HepG2 (cell line): ENCODE results near the gene CHCHD3. TPM values are rescaled to one million over a fixed set of nuclear protein-coding genes. Genes with fewer than 3 reads are reported as not detected.

Experiments
- ATAC-seq: fragments of 200-7000 bp; cut with Tn5 transposase; 3 replicates; pipeline ENCODE4 v1.9.1; 2020; ENCODE audit warnings: mild to moderate bottlenecking, moderate library complexity
- BruUV-seq: library from RNA; stranded (reverse); fragments of 400-500 nt; replicated peaks from 2 replicates; lab custom pipeline; 2021; lab: Mats Ljungman, UMichigan
- CTCF ChIA-PET: fragments of 300-600 bp; formaldehyde crosslinking; extraction: SDS; loops from one replicate; lab custom pipeline; 2021; ENCODE audit warnings: low total read pairs, inconsistent platforms, low intra/inter-chr PET ratio; lab: Yijun Ruan, JAX
- POLR2A ChIA-PET: fragments of 350-600 bp; sonication (Branson Sonifier 250); formaldehyde crosslinking; loops from one replicate; lab custom pipeline; 2020; ENCODE audit warnings: antibody characterized with exemption, inconsistent platforms; lab: Yijun Ruan, JAX
- DNase-seq: peaks from one replicate; pipeline ENCODE4 v3.0.0-alpha.2; 2015; ENCODE audit warnings: low spot score
- FAIRE-seq: peaks from 3 replicates; lab custom pipeline; 2011; peaks lifted over from hg19 to GRCh38; lab: Jason Lieb, UNC
- H2AFZ ChIP-seq: one replicate; pipeline ENCODE4 v1.6.1; 2011; ENCODE audit warnings: low read length, inconsistent platforms
- H3K27ac ChIP-seq: fragments of 300-600 bp; 3 replicates; pipeline ENCODE4 v1.8.0; 2011; ENCODE audit warnings: mixed run types, mild to moderate bottlenecking, mixed read lengths, low read length, inconsistent platforms; ENCODE audit not compliant: insufficient read depth; ENCODE audit errors: extremely low read length
- H3K27me3 ChIP-seq, 2 experiments: fragments of 200-600 bp in 1 of 2; 2 replicates in 1 of 2; 3 replicates in 1 of 2; pipeline versions ENCODE4 v1.6.0 to v1.8.0; 2011; ENCODE audit warnings: low read length in 2 of 2, mild to moderate bottlenecking in 2 of 2, moderate library complexity in 2 of 2, inconsistent platforms in 1 of 2; ENCODE audit not compliant: insufficient read depth in 2 of 2, control insufficient read depth in 1 of 2
- H3K36me3 ChIP-seq, 2 experiments: fragments of 200-600 bp in 1 of 2; replicated peaks in 1 of 2; 2 replicates in 1 of 2; 3 replicates in 1 of 2; pipeline versions ENCODE4 v1.5.1 to v1.8.0; 2011; ENCODE audit warnings: low read length in 2 of 2, inconsistent platforms in 1 of 2; ENCODE audit not compliant: insufficient read depth in 2 of 2, control insufficient read depth in 1 of 2
- H3K4me1 ChIP-seq: 2 replicates; pipeline ENCODE4 v1.5.1; 2012; ENCODE audit warnings: low read length, inconsistent platforms; ENCODE audit not compliant: insufficient read depth
- H3K4me2 ChIP-seq: 2 replicates; pipeline ENCODE4 v1.6.0; 2011; ENCODE audit warnings: low read depth, low read length, inconsistent platforms
- H3K4me3 ChIP-seq, 3 experiments: fragments of 200-600 bp in 1 of 3; sonication (generic), shearing (Covaris generic) in 1 of 3; replicated peaks in 1 of 3; 2 replicates each; pipeline ENCODE4 v1.5.1; 2011 to 2016; ENCODE audit warnings: low read length in 3 of 3, inconsistent platforms in 2 of 3, low read depth in 2 of 3, mild to moderate bottlenecking in 2 of 3, control low read depth in 1 of 3, mixed read lengths in 1 of 3; ENCODE audit not compliant: insufficient read depth in 1 of 3
- H3K79me2 ChIP-seq: one replicate; pipeline ENCODE4 v1.6.1; 2011; ENCODE audit warnings: low read length, inconsistent platforms; ENCODE audit not compliant: insufficient read depth
- H3K9ac ChIP-seq: 2 replicates; pipeline ENCODE4 v1.6.0; 2011; ENCODE audit warnings: mild to moderate bottlenecking, low read depth, low read length, inconsistent platforms; ENCODE audit not compliant: insufficient read depth
- H3K9me3 ChIP-seq: 2 replicates; pipeline ENCODE4 v1.5.1; 2012; ENCODE audit warnings: mild to moderate bottlenecking, low read length
- H4K20me1 ChIP-seq: 2 replicates; pipeline ENCODE4 v1.6.0; 2011; ENCODE audit warnings: inconsistent platforms, mild to moderate bottlenecking, low read length, moderate library complexity; ENCODE audit not compliant: insufficient read depth
- ATF5 ChIP-seq: sonication (generic); formaldehyde crosslinking; IDR thresholded peaks from 2 replicates; pipeline ENCODE4 v1.4.0; 2020; ENCODE audit warnings: mild to moderate bottlenecking, low read depth, missing genetic modification reagents
- HMGA1 ChIP-seq: sonication (generic); formaldehyde crosslinking; conservative IDR thresholded peaks from 2 replicates; pipeline ENCODE4 v1.4.0; 2020; ENCODE audit warnings: missing genetic modification reagents
- HNRNPUL1 ChIP-seq: fragments of 200-400 bp; formaldehyde crosslinking; IDR thresholded peaks from 2 replicates; pipeline ENCODE4 v1.6.1; 2017; ENCODE audit warnings: low read depth, mild to moderate bottlenecking, low read length, moderate library complexity
- JUNB ChIP-seq: sonication (generic); formaldehyde crosslinking; IDR thresholded peaks from 2 replicates; pipeline ENCODE4 v1.8.0; 2022; ENCODE audit warnings: missing genetic modification reagents, mild to moderate bottlenecking, borderline replicate concordance
- LBX2 ChIP-seq: sonication (generic); formaldehyde crosslinking; IDR thresholded peaks from 2 replicates; pipeline ENCODE4 v1.5.0; 2020; ENCODE audit warnings: missing genetic modification reagents, mild to moderate bottlenecking, borderline replicate concordance
- MED1 ChIP-seq: sonication (generic); formaldehyde crosslinking; IDR thresholded peaks from 2 replicates; pipeline ENCODE4 v1.4.0; 2020; ENCODE audit warnings: missing genetic modification reagents
- PLSCR1 ChIP-seq: sonication (generic); formaldehyde crosslinking; IDR thresholded peaks from 2 replicates; pipeline ENCODE4 v1.5.0; 2020; ENCODE audit warnings: missing genetic modification reagents, mild to moderate bottlenecking, borderline replicate concordance
- TERF1 ChIP-seq: sonication (generic); formaldehyde crosslinking; IDR thresholded peaks from 2 replicates; pipeline ENCODE4 v1.8.0; 2022; ENCODE audit warnings: mild to moderate bottlenecking, missing genetic modification reagents, moderate library complexity
- ZNF276 ChIP-seq: sonication (generic); formaldehyde crosslinking; IDR thresholded peaks from 2 replicates; pipeline ENCODE4 v1.4.0; 2020; ENCODE audit warnings: mild to moderate bottlenecking, low read depth, missing genetic modification reagents
- ZNF484 ChIP-seq: sonication (generic); formaldehyde crosslinking; IDR thresholded peaks from 2 replicates; pipeline ENCODE4 v1.5.1; 2020; ENCODE audit warnings: mild to moderate bottlenecking, low read depth, missing genetic modification reagents, borderline replicate concordance
- ZNF737 ChIP-seq: sonication (generic); formaldehyde crosslinking; IDR thresholded peaks from 2 replicates; pipeline ENCODE4 v1.5.0; 2020; ENCODE audit warnings: missing genetic modification reagents, mild to moderate bottlenecking, borderline replicate concordance
- ZNF777 ChIP-seq: sonication (generic); formaldehyde crosslinking; IDR thresholded peaks from 2 replicates; pipeline ENCODE4 v1.4.0; 2020; ENCODE audit warnings: missing genetic modification reagents
- ZNF780A ChIP-seq: sonication (generic); formaldehyde crosslinking; IDR thresholded peaks from 2 replicates; pipeline ENCODE4 v1.8.0; 2022; ENCODE audit warnings: mild to moderate bottlenecking, missing genetic modification reagents, moderate library complexity
- ZSCAN21 ChIP-seq: sonication (generic); formaldehyde crosslinking; IDR thresholded peaks from 2 replicates; pipeline ENCODE4 v1.8.0; 2022; ENCODE audit warnings: mild to moderate bottlenecking, missing genetic modification reagents, moderate library complexity, borderline replicate concordance
- WGBS: methylation state at CpG from one replicate; pipeline ENCODE4 v1.1.6; 2017; ENCODE audit warnings: low lambda C conversion rate; 5-methylcytosine and 5-hydroxymethylcytosine counted together
- in situ Hi-C: cut with HindIII; loops from 2 replicates; pipeline ENCODE4 v1.10.0; 2017; ENCODE audit warnings: low pct_unique_long_range_greater_than_20kb; ENCODE audit not compliant: extremely low pct_ligation_motif_present
- intact Hi-C: fragments of 100-400 bp; cut with micrococcal nuclease; formaldehyde crosslinking; loops from one replicate; pipeline ENCODE4 v1.10.0; 2022; ENCODE audit not compliant: unreplicated experiment
- polyA plus RNA-seq, 8 experiments: library from polyadenylated mRNA; depleted of rRNA in 3 of 8; stranded (reverse) in 7 of 8; unstranded in 1 of 8; fragments of >200 nt; fragmentation: Illumina TruSeq in 4 of 8; extraction: Trizol in 4 of 8; gene quantifications; 2 replicates each; pipeline versions ENCODE4 v1.2.1 to v1.2.3, GENCODE V29; 2011 to 2016; ENCODE audit warnings: low read depth in 4 of 8, missing spikeins in 1 of 8, mixed read lengths in 1 of 8; ENCODE audit not compliant: insufficient read depth in 1 of 8
- total RNA-seq, 5 experiments: library from RNA; depleted of rRNA; stranded (reverse); fragments of >200 nt; fragmentation: Illumina TruSeq; extraction: Trizol; gene quantifications; 2 replicates each; pipeline ENCODE4 v1.2.3, GENCODE V29; 2016; ENCODE audit warnings: low read depth in 1 of 5

Gene CHCHD3
- total and polyA plus RNA-seq, 2 of the 13 experiments (the other 11 are each of a cell fraction or from before 2014, with no cell fraction given) = 32.7 to 86.8 TPM

- TF ChIP-seq ZNF484 (CRISPR knock-in tag) (no peak), ZNF737 (CRISPR knock-in tag) (no peak), ZNF777 (CRISPR knock-in tag) (no peak), ZSCAN21 (no peak), LBX2 (CRISPR knock-in tag) (no peak), HMGA1 (no peak), TERF1 (no peak), ZNF780A (CRISPR knock-in tag) (no peak), PLSCR1 (no peak)
These were observed 34.6 kb downstream of the CHCHD3 start (continued) for GRCh38 chr7:133047321-133047720.

- in situ Hi-C loops (no loop called here), intact Hi-C loops (no loop called here)
- Histone ChIP-seq H3K4me2 (no peak overlapping the region), H2AFZ (no peak overlapping the region), H3K79me2 (peaks cover 7% of the 10 kb centered on the region), H3K27ac (no peak overlapping the region), H3K9me3 (no peaks in the 10 kb centered on the region), H3K27me3 (no peaks in the 10 kb centered on the region), H3K9ac (no peak overlapping the region), H3K4me1 (peaks cover 5% of the 10 kb centered on the region), H3K4me3 (no peak overlapping the region), H3K36me3 (no peaks in the 10 kb centered on the region), H4K20me1 (no peaks in the 10 kb centered on the region; the same call in 1 of the 2 replicates)
- ChIA-PET POLR2A (no interaction called here), CTCF (no interaction called here)
- TF ChIP-seq JUNB (CRISPR knock-in tag) (no peak), ATF5 (CRISPR knock-in tag) (no peak), ZNF276 (no peak), HNRNPUL1 (no peak), MED1 (CRISPR knock-in tag) (no peak)
- no peak for DNase-seq
- no peak for ATAC-seq
- BruUV-seq = no TSS peak
- FAIRE-seq = no peak
- 94% methylated on average over 9 of the region's 9 CpGs for WGBS
These were observed 37.0 kb downstream of the CHCHD3 start for GRCh38 chr7:133044722-133045473.
